Globus pallidus (tissue), 1 donor: ENCODE data around the gene SIRT7.

Experiments
- DNase-seq: peaks from one replicate; pipeline ENCODE4 v3.0.0-alpha.2; 2015; ENCODE audit warnings: low spot score

The SIRT7 gene

DNA sequence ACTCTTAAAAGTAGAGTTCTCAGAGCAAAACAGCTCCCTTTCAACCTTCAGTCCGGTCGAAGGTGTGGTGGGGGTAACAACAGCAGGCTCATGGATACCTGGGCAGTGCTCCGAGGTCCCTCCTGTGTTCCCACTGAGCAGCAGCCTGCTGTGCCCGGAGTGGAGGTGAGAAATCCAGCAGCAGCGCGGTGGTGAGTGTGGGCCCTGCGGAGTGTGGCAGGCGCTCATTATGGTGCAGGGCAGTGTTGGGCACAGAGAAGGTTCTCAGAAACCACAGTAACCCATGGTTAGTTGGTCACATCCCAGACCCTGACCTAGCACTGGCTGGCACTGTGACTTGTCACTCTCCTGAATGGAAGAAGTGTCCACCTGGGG, 52.6 kb downstream of the SIRT7 start:
- DNase-seq, result no peak

GRCh38 chr17:81863833-81864768, 53.9 kb downstream of the SIRT7 start:
- no peak for DNase-seq

DNA sequence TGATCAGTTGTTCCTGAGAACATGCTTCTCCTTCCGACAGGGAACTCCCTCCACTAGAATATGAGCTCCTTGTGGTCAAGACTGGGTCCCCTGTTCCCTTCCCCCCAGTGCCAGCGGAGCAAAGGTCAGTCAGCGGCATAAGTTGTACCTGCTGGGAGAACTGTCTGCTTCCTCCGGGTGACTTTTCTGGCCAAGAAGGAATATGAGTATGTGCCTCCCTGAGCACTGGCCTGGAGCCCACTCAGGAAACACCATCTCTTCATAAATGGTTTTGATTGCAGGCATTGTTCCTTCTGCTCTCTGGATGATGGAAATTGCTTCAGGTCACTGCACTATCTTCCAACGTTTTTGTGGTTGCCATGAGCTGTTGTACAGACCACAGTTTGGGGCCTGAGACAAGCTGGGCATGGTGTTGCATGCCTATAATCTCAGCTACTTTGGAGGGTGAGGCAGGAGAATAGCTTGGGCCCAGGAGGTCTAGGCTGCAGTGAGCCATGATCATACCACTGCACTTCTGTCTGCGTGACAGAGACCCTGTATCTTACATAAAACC, 54.8 kb downstream of the SIRT7 start:
- DNase-seq, result no peak
